Spleen (tissue), 11 donors: Measurements from ENCODE around the gene CILP2. TPM values are rescaled to one million over a fixed set of nuclear protein-coding genes. Genes with fewer than 3 reads are reported as not detected.
A peak's percentile ranks its signal among the peaks of the same experiment; 100 is the strongest.

Experiments used
- DNase-seq: peaks from one replicate; pipeline ENCODE4 v3.0.0-alpha.2; 2020
- H3K27ac ChIP-seq, 8 donors: fragments of 200-600 bp; sonication (generic) in 7 of 8; 1 replicate in 4 of 8; 2 replicates in 4 of 8; pipeline versions ENCODE4 v1.5.0 to v1.8.0; 2016 to 2021; ENCODE audit warnings: inconsistent platforms in 4 of 8, mild to moderate bottlenecking in 4 of 8, moderate library complexity in 1 of 8
- H3K27me3 ChIP-seq, 7 donors: fragments of 200-600 bp; sonication (generic) in 6 of 7; replicated peaks in 1 of 7; 1 replicate in 4 of 7; 2 replicates in 3 of 7; pipeline versions ENCODE4 v1.5.0 to v1.8.0; 2016 to 2021; ENCODE audit warnings: inconsistent platforms in 3 of 7, mild to moderate bottlenecking in 1 of 7
- H3K36me3 ChIP-seq, 6 donors: fragments of 200-600 bp; sonication (generic) in 5 of 6; 1 replicate in 4 of 6; 2 replicates in 2 of 6; pipeline versions ENCODE4 v1.5.0 to v1.8.0; 2016 to 2021; ENCODE audit warnings: inconsistent platforms in 2 of 6
- H3K4me1 ChIP-seq, 6 donors: fragments of 200-600 bp; sonication (generic) in 5 of 6; 1 replicate in 3 of 6; 2 replicates in 3 of 6; pipeline versions ENCODE4 v1.5.0 to v1.8.0; 2016 to 2021; ENCODE audit warnings: inconsistent platforms in 3 of 6
- H3K4me3 ChIP-seq, 8 donors: fragments of 200-600 bp; sonication (generic) in 7 of 8; 1 replicate in 4 of 8; 2 replicates in 4 of 8; pipeline versions ENCODE4 v1.5.0 to v1.8.0; 2016 to 2021; ENCODE audit warnings: inconsistent platforms in 4 of 8, mild to moderate bottlenecking in 4 of 8, moderate library complexity in 2 of 8
- H3K9me3 ChIP-seq, 8 donors: fragments of 200-600 bp; sonication (generic) in 7 of 8; 1 replicate in 4 of 8; 2 replicates in 4 of 8; pipeline versions ENCODE4 v1.5.0 to v1.8.0; 2016 to 2021; ENCODE audit warnings: inconsistent platforms in 4 of 8
- POLR2A ChIP-seq, 3 donors: fragments of 450-650 bp; IDR thresholded peaks; one replicate each; pipeline ENCODE4 v1.5.1; 2017; ENCODE audit warnings: antibody characterized with exemption in 3 of 3, mild to moderate bottlenecking in 1 of 3
- POLR2AphosphoS5 ChIP-seq, 3 donors: sonication (generic); formaldehyde crosslinking; IDR thresholded peaks; one replicate each; pipeline ENCODE4 v1.5.1; 2017; ENCODE audit warnings: antibody characterized with exemption in 3 of 3
- WGBS, 5 donors: extraction: QIAGEN DNeasy Blood & Tissue Kit in 3 of 5; methylation state at CpG; one replicate each; pipeline versions ENCODE4 v1.1.5 to v1.1.7; 2013 to 2018; 5-methylcytosine and 5-hydroxymethylcytosine counted together
- intact Hi-C: fragments of 100-400 bp; cut with DNase I; formaldehyde crosslinking; loops from one replicate; pipeline ENCODE4 v1.15.0; 2023; ENCODE audit warnings: low total_unique reads
- polyA plus RNA-seq, 3 donors: library from polyadenylated mRNA; stranded (reverse); fragments of 200-250 nt; gene quantifications; one replicate each; pipeline ENCODE4 v1.2.1, GENCODE V29; 2013
- total RNA-seq, 7 donors: library from RNA; depleted of rRNA in 3 of 7; stranded (reverse); fragments of >200 nt in 3 of 7; fragmentation: NEBNext Ultra II Directional in 4 of 7; extraction: Animal tissue kit (Norgen Biotek cat#: 25700) in 4 of 7; gene quantifications; one replicate each; pipeline versions ENCODE4 v1.1.0 to v1.2.1, GENCODE V29; 2016 to 2021
- TF ChIP-seq, protein P1 (sequence below), 11 experiments: fragments of 200-600 bp in 7 of 11; fragments of 450-650 bp in 4 of 11; sonication (generic) in 4 of 11; IDR thresholded peaks in 8 of 11; conservative IDR thresholded peaks in 3 of 11; 1 replicate in 7 of 11; 2 replicates in 4 of 11; pipeline versions ENCODE4 v1.4.0 to v1.8.0; 2016 to 2021; ENCODE audit warnings: antibody characterized with exemption in 11 of 11, inconsistent platforms in 4 of 11, mild to moderate bottlenecking in 1 of 11
- donor health status: healthy with polysubstance abuse.
- donor health status: DM: no; HTN: no; CAD: no; lungs with moderate emphysema.
- donor health status: DM: no; HTN: no; CAD: no.
- donor health status: Bipolar disorder and iron deficiency.
- donor health status: healthy.
- donor health status: DM: no; HTN: no; CAD: no.
- donor health status: DM: yes; HTN: yes; CAD: no.

CILP2 gene
- total and polyA plus RNA-seq, 10 donors, result 0.15 to 1.3 (median 0.43) TPM; not detected in 1

DNA sequence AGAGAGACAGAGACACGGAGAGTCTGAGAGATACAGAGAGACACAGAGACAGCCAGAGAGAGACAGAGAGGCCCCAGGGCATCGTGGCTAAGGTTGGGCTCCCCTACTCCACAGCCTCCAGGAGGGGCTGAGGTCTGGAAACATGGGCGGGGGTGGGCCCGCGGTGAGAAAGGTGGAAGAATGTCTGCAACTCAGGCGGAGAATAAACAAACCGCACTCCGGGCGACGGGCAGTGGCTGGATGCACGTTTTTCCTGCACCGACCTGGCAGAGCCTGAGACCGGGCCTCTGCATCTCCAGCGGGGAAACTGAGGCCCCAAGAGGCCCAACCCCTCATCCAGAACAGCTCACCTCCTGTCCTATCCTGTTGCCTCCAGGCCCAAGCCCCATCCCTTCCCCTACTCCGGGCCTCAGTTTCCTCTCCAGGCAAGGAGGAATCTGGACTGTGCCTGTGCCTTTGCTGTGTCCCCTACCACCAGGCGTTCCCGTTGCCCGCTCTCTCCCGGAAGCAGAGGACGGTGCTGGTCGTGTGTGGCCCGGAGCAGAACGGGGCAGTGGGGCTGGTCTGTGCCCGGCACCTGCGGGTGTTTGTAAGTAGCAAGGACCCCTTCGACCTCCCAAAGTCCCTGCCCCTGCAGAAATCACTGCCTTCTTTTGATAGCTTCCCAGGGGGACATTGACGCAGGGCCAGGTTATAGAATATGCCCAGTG is 3.4 kb upstream of the CILP2 start:
- H3K9me3 ChIP-seq, result no peaks in the 10 kb centered on the region
- H3K27me3 ChIP-seq, result peaks cover 0 to 33% (median 21%) of the 10 kb centered on the region in 7 donors
- no peak for DNase-seq
- H3K4me1 ChIP-seq, result peaks cover 15 to 45% (median 30%) of the 10 kb centered on the region in 6 donors
- peaks cover 0 to 13% (median 0%) of the 10 kb centered on the region in 6 donors for H3K36me3 ChIP-seq
- no peak for TF ChIP-seq POLR2A (IDR thresholded peaks at IDR 0.05)
- peak in 1 of 3 donors; percentile 11 for TF ChIP-seq POLR2AphosphoS5 (IDR thresholded peaks at IDR 0.05)
- no peak overlapping the region for H3K4me3 ChIP-seq
- WGBS, 5 donors, result 80 to 89% (median 87%) methylated on average over 27 of the region's 27 CpGs
- intact Hi-C loops, result loop anchor here (5.0 kb wide), 2 partner anchors 108 to 428 kb away; partner anchors contain the start of gene GMIP
- no peak overlapping the region for H3K27ac ChIP-seq

DNA sequence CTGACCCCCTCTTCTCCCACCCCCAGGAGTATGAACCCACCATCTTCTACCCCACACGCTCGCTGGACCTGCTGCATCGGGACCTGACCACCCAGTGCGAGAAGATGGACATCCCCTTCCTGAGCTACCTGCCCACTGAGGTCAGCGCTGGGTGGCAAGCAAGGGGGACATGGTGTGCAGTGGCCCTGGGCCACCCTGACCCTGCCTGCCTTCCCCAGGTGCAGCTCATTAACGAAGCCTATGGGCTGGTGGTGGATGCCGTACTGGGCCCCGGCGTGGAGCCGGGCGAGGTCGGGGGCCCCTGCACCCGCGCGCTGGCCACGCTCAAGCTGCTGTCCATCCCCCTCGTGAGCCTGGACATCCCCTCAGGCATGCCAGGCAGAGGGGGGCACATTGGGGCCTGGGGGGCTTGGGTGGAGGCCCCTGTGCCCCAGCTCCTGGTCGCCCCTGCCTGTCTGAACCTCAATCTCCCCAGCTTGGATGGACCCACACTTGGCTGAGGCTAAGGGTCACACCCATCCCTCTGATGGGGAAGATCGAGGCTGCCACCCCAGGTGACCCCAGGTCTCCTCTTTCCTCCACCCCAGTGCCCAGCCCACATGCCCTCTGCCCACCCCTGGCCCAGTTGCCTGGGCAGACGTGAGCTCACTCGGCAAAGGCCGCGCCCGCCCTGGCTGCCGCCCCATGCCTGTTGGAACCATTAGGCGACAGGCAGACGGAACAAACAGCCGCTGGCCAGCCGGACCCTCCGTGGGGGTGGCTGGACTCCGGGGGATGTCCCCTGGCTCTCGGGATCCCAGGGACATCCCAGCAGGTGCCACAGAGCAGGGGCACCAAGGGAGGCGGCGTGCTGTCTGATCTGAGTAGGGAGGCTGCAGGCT is 2.5 kb upstream of the CILP2 start:
- Histone ChIP-seq H3K9me3 (peaks cover 0 to 7% (median 0%) of the 10 kb centered on the region in 8 donors), H3K4me1 (peaks cover 15 to 46% (median 34%) of the 10 kb centered on the region in 6 donors), H3K36me3 (peaks cover 0 to 6% (median 0%) of the 10 kb centered on the region in 6 donors), H3K27ac (no peak overlapping the region), H3K4me3 (no peak overlapping the region), H3K27me3 (peaks cover 0 to 41% (median 29%) of the 10 kb centered on the region in 7 donors)
- WGBS, 5 donors, result 88 to 95% (median 93%) methylated on average over 27 to 34 of the region's 34 CpGs
- DNase-seq, result peak; percentile 74
- TF ChIP-seq POLR2A (IDR thresholded peaks at IDR 0.05), result no peak
- TF ChIP-seq, protein P1, sequence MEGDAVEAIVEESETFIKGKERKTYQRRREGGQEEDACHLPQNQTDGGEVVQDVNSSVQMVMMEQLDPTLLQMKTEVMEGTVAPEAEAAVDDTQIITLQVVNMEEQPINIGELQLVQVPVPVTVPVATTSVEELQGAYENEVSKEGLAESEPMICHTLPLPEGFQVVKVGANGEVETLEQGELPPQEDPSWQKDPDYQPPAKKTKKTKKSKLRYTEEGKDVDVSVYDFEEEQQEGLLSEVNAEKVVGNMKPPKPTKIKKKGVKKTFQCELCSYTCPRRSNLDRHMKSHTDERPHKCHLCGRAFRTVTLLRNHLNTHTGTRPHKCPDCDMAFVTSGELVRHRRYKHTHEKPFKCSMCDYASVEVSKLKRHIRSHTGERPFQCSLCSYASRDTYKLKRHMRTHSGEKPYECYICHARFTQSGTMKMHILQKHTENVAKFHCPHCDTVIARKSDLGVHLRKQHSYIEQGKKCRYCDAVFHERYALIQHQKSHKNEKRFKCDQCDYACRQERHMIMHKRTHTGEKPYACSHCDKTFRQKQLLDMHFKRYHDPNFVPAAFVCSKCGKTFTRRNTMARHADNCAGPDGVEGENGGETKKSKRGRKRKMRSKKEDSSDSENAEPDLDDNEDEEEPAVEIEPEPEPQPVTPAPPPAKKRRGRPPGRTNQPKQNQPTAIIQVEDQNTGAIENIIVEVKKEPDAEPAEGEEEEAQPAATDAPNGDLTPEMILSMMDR (IDR thresholded peaks at IDR 0.05 in 8 of 11, conservative IDR thresholded peaks at IDR 0.05 in 3 of 11), result no peak
- no peak for TF ChIP-seq POLR2AphosphoS5 (IDR thresholded peaks at IDR 0.05)
- intact Hi-C loops, result no loop called here

DNA sequence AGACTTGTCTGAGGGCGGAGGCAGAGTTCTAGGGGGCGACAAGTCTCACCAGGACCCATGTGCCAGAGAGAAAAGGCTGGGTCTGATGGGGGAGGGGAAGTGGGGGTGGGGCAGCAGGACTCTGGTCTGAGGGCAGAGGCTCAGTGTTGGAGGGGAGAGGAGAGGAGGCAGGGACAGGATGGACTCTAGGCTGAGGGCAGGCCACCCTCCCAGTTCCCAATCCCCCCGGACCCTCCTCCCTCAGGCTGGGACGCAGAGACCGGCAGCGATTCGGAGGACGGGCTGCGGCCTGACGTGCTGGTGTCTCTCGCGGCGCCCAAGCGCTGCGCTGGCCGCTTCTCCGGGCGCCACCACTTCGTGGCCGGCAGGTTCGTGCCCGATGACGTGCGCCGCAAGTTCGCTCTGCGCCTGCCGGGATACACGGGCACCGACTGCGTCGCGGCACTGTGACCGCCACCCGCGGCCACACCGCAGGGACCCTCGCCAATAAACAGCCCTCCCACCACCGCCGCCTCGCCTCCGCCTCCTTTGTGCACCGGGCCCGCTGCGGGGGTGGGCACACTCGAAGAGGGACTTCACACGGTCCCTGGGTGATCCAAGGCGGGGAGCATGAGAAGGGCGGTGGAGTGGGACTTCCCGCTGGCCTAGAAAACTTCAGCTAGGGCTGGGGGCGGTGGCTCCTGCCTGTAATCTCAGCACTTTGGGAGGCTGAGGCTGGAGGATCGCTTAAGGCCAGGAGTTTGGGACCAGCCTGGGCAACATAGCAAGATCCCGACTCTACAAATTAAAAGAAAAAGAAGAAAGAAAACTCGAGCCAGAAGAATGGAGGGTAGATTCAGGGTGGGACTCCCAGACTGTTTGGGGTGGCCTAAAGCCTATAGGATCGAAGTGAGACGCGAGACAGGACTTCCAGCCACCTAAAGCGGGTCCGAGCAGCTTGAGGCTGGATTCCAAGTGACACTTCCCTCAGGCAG is 703 bp upstream of the CILP2 start:
- peaks cover 0 to 59% (median 48%) of the 10 kb centered on the region in 7 donors for H3K27me3 ChIP-seq
- no peak for DNase-seq

DNA sequence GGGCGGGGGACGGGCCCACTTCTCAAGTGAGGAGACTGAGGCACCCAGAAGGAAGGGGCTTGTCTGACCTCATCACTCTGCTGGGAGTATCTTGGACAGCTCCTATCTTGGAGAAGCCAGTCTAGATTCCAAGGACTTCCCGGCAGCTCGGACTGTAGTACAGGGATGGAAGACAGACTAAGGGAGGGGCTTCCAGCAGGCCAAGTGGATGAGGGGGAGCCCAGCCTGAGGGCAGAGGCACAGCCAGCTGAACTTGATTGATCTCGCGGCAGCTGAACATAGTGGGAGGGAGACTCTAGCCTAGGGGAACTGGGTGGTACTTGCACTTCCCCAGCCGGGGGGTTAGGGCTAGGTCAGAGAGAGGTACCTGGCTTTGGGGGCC is 711 bp downstream of the CILP2 start:
- intact Hi-C loops, result no loop called here

More for the DNA sequence above, 703 bp upstream of the CILP2 start:
- no peak for TF ChIP-seq POLR2A (IDR thresholded peaks at IDR 0.05)
- TF ChIP-seq POLR2AphosphoS5 (IDR thresholded peaks at IDR 0.05), result peak in 2 of 3 donors; percentile 26 to 27
- no peak overlapping the region for H3K27ac ChIP-seq
- 30 to 69% (median 49%) methylated on average over 38 to 59 of the region's 59 CpGs for WGBS, 5 donors
- H3K9me3 ChIP-seq, result peaks cover 0 to 7% (median 0%) of the 10 kb centered on the region in 8 donors
- intact Hi-C loops, result no loop called here
- H3K4me1 ChIP-seq, result peaks cover 11 to 56% (median 40%) of the 10 kb centered on the region in 6 donors
- peaks cover 0 to 6% (median 0%) of the 10 kb centered on the region in 6 donors for H3K36me3 ChIP-seq
- peak overlapping the region in 4 of 8 donors; percentile 13 to 53 (median 32) for H3K4me3 ChIP-seq

More for the DNA sequence above, 711 bp downstream of the CILP2 start:
- H3K27me3 ChIP-seq, result peaks cover 0 to 74% (median 52%) of the 10 kb centered on the region in 7 donors
- H3K36me3 ChIP-seq, result peaks cover 0 to 6% (median 0%) of the 10 kb centered on the region in 6 donors
- H3K9me3 ChIP-seq, result peaks cover 0 to 7% (median 0%) of the 10 kb centered on the region in 8 donors
- no peak for DNase-seq
- H3K27ac ChIP-seq, result no peak overlapping the region
- H3K4me1 ChIP-seq, result peaks cover 10 to 58% (median 35%) of the 10 kb centered on the region in 6 donors
- WGBS, 5 donors, result 30 to 43% (median 32%) methylated on average over 5 to 7 of the region's 7 CpGs
- no peak for TF ChIP-seq POLR2AphosphoS5 (IDR thresholded peaks at IDR 0.05)
- TF ChIP-seq, protein P1 (IDR thresholded peaks at IDR 0.05 in 8 of 11, conservative IDR thresholded peaks at IDR 0.05 in 3 of 11), result no peak
- TF ChIP-seq POLR2A (IDR thresholded peaks at IDR 0.05), result no peak
- H3K4me3 ChIP-seq, result peak overlapping the region in 1 of 8 donors; percentile 53
